ENCODE data around the gene TMOD1. TPM values are rescaled to one million over a fixed set of nuclear protein-coding genes. Genes with fewer than 3 reads are reported as not detected.
A peak's percentile ranks its signal among the peaks of the same experiment; 100 is the strongest.

Gene TMOD1
- total and polyA plus RNA-seq, 9 donors, result 37.1 to 77.2 (median 64.0) TPM

- Histone ChIP-seq H3K36me3 (no peaks in the 10 kb centered on the region), H3K4me1 (ENCODE audit: insufficient read depth) (peaks cover 7% of the 10 kb centered on the region), H3K9me3 (no peaks in the 10 kb centered on the region), H3K4me3 (no peak overlapping the region), H3K27ac (no peak overlapping the region), H3K27me3 (no peaks in the 10 kb centered on the region)
- TF ChIP-seq POLR2A (IDR thresholded peaks at IDR 0.05), result no peak
- no peak for TF ChIP-seq EP300 (IDR thresholded peaks at IDR 0.05)
- TF ChIP-seq CTCF (IDR thresholded peaks at IDR 0.05), result no peak
- intact Hi-C loops (cut with DNase I), result no loop called here
- no peak for DNase-seq
Measured at GRCh38 chr9:97630591-97630990, 129.1 kb downstream of the TMOD1 start.

GRCh38 chr9:97632248-97632984 is 130.9 kb downstream of the TMOD1 start:
- TF ChIP-seq POLR2A (IDR thresholded peaks at IDR 0.05), result no peak
- no peak for TF ChIP-seq EP300 (IDR thresholded peaks at IDR 0.05)
- TF ChIP-seq CTCF (IDR thresholded peaks at IDR 0.05), result no peak
- 0% methylated on average over 27 of the region's 27 CpGs for WGBS, 3 donors

GRCh38 chr9:97632985-97633858 is 131.8 kb downstream of the TMOD1 start, which contains the start of the genes NCBP1 and TSTD2:
Gene NCBP1, plus strand, starts transcription at chr9:97633821. Its CDS starts 61 bp downstream, at chr9:97633882.
Gene TSTD2, minus strand, starts transcription at chr9:97633368. Its CDS starts 5,806 bp downstream, at chr9:97627562.
- WGBS, 3 donors, result 0% methylated on average over 77 to 83 of the region's 83 CpGs
- H3K9me3 ChIP-seq, result no peaks in the 10 kb centered on the region
- no peaks in the 10 kb centered on the region for H3K27me3 ChIP-seq
- TF ChIP-seq POLR2A (IDR thresholded peaks at IDR 0.05), result peak; percentile 82
- TF ChIP-seq CTCF (IDR thresholded peaks at IDR 0.05), result peak in 1 of 3 donors; percentile 26
- peak; percentile 12 for TF ChIP-seq EP300 (IDR thresholded peaks at IDR 0.05)
- intact Hi-C loops (cut with DNase I), result no loop called here
- H3K4me1 ChIP-seq (ENCODE audit: insufficient read depth), result peaks cover 9% of the 10 kb centered on the region
- peak within 1 kb of the TSS; percentile 92 to 94 for H3K27ac ChIP-seq
- peak; percentile 96 to 98 (median 97) for DNase-seq
- H3K4me3 ChIP-seq, result peak within 1 kb of the TSS; percentile 98
- H3K36me3 ChIP-seq, result no peaks in the 10 kb centered on the region

More at GRCh38 chr9:97632248-97632984, 130.9 kb downstream of the TMOD1 start:
- intact Hi-C loops (cut with DNase I), result no loop called here
- H3K4me1 ChIP-seq (ENCODE audit: insufficient read depth), result peaks cover 10% of the 10 kb centered on the region
- no peaks in the 10 kb centered on the region for H3K9me3 ChIP-seq
- H3K27me3 ChIP-seq, result no peaks in the 10 kb centered on the region
- H3K36me3 ChIP-seq, result no peaks in the 10 kb centered on the region
- H3K4me3 ChIP-seq, result peak overlapping the region; percentile 98
- peak overlapping the region; percentile 92 to 94 for H3K27ac ChIP-seq
- peak in 4 of 5 donors; percentile 66 to 77 (median 70) for DNase-seq

- 0 to 1% (median 1%) methylated on average over 40 to 43 of the region's 43 CpGs for WGBS, 3 donors
- TF ChIP-seq CTCF (IDR thresholded peaks at IDR 0.05), result no peak
- no peak for TF ChIP-seq POLR2A (IDR thresholded peaks at IDR 0.05)
- TF ChIP-seq EP300 (IDR thresholded peaks at IDR 0.05), result no peak
- peaks cover 9% of the 10 kb centered on the region for H3K4me1 ChIP-seq (ENCODE audit: insufficient read depth)
Measured at GRCh38 chr9:97633859-97634490, 132.5 kb downstream of the TMOD1 start.

More at GRCh38 chr9:97633859-97634490, 132.5 kb downstream of the TMOD1 start:
- no peaks in the 10 kb centered on the region for H3K27me3 ChIP-seq
- no peaks in the 10 kb centered on the region for H3K36me3 ChIP-seq
- no peak for DNase-seq
- H3K9me3 ChIP-seq, result no peaks in the 10 kb centered on the region
- H3K4me3 ChIP-seq, result peak overlapping the region; percentile 98
- peak overlapping the region; percentile 92 to 94 for H3K27ac ChIP-seq
- intact Hi-C loops (cut with DNase I), result no loop called here
